Keratinocyte (primary cell): ENCODE results near the gene DECR2. TPM values are rescaled to one million over a fixed set of nuclear protein-coding genes. Genes with fewer than 3 reads are reported as not detected.

Source experiments
- DNase-seq: peaks from one replicate; pipeline ENCODE4 v3.0.0-alpha.2; 2011; ENCODE audit warnings: low read depth, missing footprints, low spot score
- FAIRE-seq: peaks from 2 replicates; lab custom pipeline; 2011; peaks lifted over from hg19 to GRCh38; lab: Jason Lieb, UNC
- H2AFZ ChIP-seq: 2 replicates; pipeline ENCODE4 v1.6.0; 2012; ENCODE audit warnings: low read length, control low read depth, inconsistent platforms; ENCODE audit not compliant: control insufficient read depth
- H3K27ac ChIP-seq: 2 replicates; pipeline ENCODE4 v1.5.1; 2011; ENCODE audit warnings: low read length; ENCODE audit not compliant: control insufficient read depth, insufficient read depth
- H3K27me3 ChIP-seq: 3 replicates; pipeline ENCODE4 v1.6.0; 2011; ENCODE audit warnings: low read length; ENCODE audit not compliant: control insufficient read depth, insufficient read depth; ENCODE audit errors: extremely low read depth
- H3K36me3 ChIP-seq, 2 experiments: 2 replicates in 1 of 2; 3 replicates in 1 of 2; pipeline ENCODE4 v1.5.1; 2011; ENCODE audit warnings: low read length in 2 of 2, mild to moderate bottlenecking in 1 of 2; ENCODE audit not compliant: control insufficient read depth in 2 of 2, insufficient read depth in 2 of 2; ENCODE audit errors: extremely low read depth in 1 of 2
- H3K4me1 ChIP-seq: 3 replicates; pipeline ENCODE4 v1.5.1; 2011; ENCODE audit warnings: low read length; ENCODE audit not compliant: control insufficient read depth, insufficient read depth; ENCODE audit errors: extremely low read depth
- H3K4me2 ChIP-seq: 3 replicates; pipeline ENCODE4 v1.6.0; 2011; ENCODE audit warnings: low read depth, low read length; ENCODE audit not compliant: control insufficient read depth, insufficient read depth; ENCODE audit errors: extremely low read depth
- H3K4me3 ChIP-seq, 3 experiments: fragments of 200-600 bp in 1 of 3; sonication (generic) in 1 of 3; 2 replicates in 2 of 3; 3 replicates in 1 of 3; pipeline ENCODE4 v1.5.1; 2011 to 2016; ENCODE audit warnings: low read length in 3 of 3, mild to moderate bottlenecking in 3 of 3, control low read depth in 2 of 3, inconsistent platforms in 1 of 3, low read depth in 1 of 3, mixed read lengths in 1 of 3, mixed run types in 1 of 3, moderate library complexity in 1 of 3; ENCODE audit not compliant: control insufficient read depth in 2 of 3, insufficient read depth in 2 of 3; ENCODE audit errors: extremely low read depth in 1 of 3
- H3K79me2 ChIP-seq: 2 replicates; pipeline ENCODE4 v1.6.0; 2012; ENCODE audit warnings: low read length; ENCODE audit not compliant: control insufficient read depth, insufficient read depth
- H3K9ac ChIP-seq: 3 replicates; pipeline ENCODE4 v1.6.0; 2011; ENCODE audit warnings: low read length; ENCODE audit not compliant: control insufficient read depth, insufficient read depth; ENCODE audit errors: extremely low read depth
- H3K9me1 ChIP-seq: 3 replicates; pipeline ENCODE4 v1.6.0; 2011; ENCODE audit warnings: low read length; ENCODE audit not compliant: control insufficient read depth, insufficient read depth; ENCODE audit errors: extremely low read depth
- H3K9me3 ChIP-seq: 2 replicates; pipeline ENCODE4 v1.5.1; 2012; ENCODE audit warnings: low read depth, low read length; ENCODE audit not compliant: control insufficient read depth
- H4K20me1 ChIP-seq: 3 replicates; pipeline ENCODE4 v1.6.0; 2011; ENCODE audit warnings: low read length; ENCODE audit not compliant: control insufficient read depth, insufficient read depth; ENCODE audit errors: extremely low read depth
- CTCF ChIP-seq, 3 experiments: IDR thresholded peaks in 1 of 3; conservative IDR thresholded peaks in 1 of 3; optimal IDR thresholded peaks in 1 of 3; 2 replicates in 2 of 3; 3 replicates in 1 of 3; pipeline versions ENCODE3 to v1.5.1; 2011; ENCODE audit warnings: low read length in 3 of 3, mild to moderate bottlenecking in 3 of 3, moderate library complexity in 2 of 3, control low read depth in 1 of 3, inconsistent platforms in 1 of 3; ENCODE audit not compliant: insufficient read depth in 2 of 3; ENCODE audit errors: extremely low read depth in 1 of 3
- EZH2 ChIP-seq: IDR thresholded peaks from one replicate; pipeline ENCODE4 v1.6.1; 2012; ENCODE audit warnings: inconsistent platforms, mild to moderate bottlenecking, low read length, moderate library complexity
- dilution Hi-C: fragments of 300-500 bp; cut with MboI; formaldehyde crosslinking; loops from one replicate; pipeline ENCODE4 v1.7.0; 2020; ENCODE audit warnings: low sequenced_read_pairs; ENCODE audit not compliant: extremely low pct_ligation_motif_present
- polyA plus RNA-seq, 5 experiments: library from polyadenylated mRNA; depleted of rRNA in 3 of 5; stranded (reverse) in 3 of 5; stranded (forward) in 1 of 5; unstranded in 1 of 5; fragments of >200 nt; gene quantifications; 1 replicate in 1 of 5; 2 replicates in 3 of 5; 3 replicates in 1 of 5; pipeline versions ENCODE4 v1.2.1 to v1.2.3, GENCODE V29; 2011 to 2012; ENCODE audit warnings: missing spikeins in 2 of 5, low read depth in 1 of 5, low replicate concordance in 1 of 5

DECR2 gene
- polyA plus RNA-seq, 1 donor (not counting 4 experiments of a cell fraction or from before 2014, with no cell fraction given): 14.2 TPM

GRCh38 chr16:378821-379182, 22.9 kb upstream of the DECR2 start:
- H3K36me3 ChIP-seq: peaks cover 0 to 14% of the 10 kb centered on the region in 2 experiments
- FAIRE-seq (no peak), DNase-seq (no peak)
- H4K20me1 ChIP-seq: no peaks in the 10 kb centered on the region
- H3K27me3 ChIP-seq: no peaks in the 10 kb centered on the region
- no peaks in the 10 kb centered on the region for H3K9me3 ChIP-seq
- H3K27ac ChIP-seq: no peak overlapping the region
- no peak overlapping the region for H2AFZ ChIP-seq
- peaks cover 9% of the 10 kb centered on the region for H3K79me2 ChIP-seq
- dilution Hi-C loops: no loop called here
- TF ChIP-seq CTCF (optimal IDR thresholded peaks at IDR 0.05 in 1 of 3, IDR thresholded peaks at IDR 0.05 in 1 of 3, conservative IDR thresholded peaks at IDR 0.05 in 1 of 3; ENCODE audit: extremely low read depth in 1 of 3, insufficient read depth in 2 of 3, low read length in 3 of 3) (no peak), EZH2 (no peak)
- H3K9me1 ChIP-seq: no peaks in the 10 kb centered on the region
- H3K4me2 ChIP-seq: no peak overlapping the region
- H3K9ac ChIP-seq: no peak overlapping the region
- no peak overlapping the region for H3K4me3 ChIP-seq
- H3K4me1 ChIP-seq: peaks cover 16% of the 10 kb centered on the region

GRCh38 chr16:379183-379960, 22.3 kb upstream of the DECR2 start:
- DNase-seq (no peak), FAIRE-seq (no peak)
- H3K9me1 ChIP-seq: no peaks in the 10 kb centered on the region
- H3K27me3 ChIP-seq: no peaks in the 10 kb centered on the region
- no peak overlapping the region for H3K4me2 ChIP-seq
- TF ChIP-seq CTCF (optimal IDR thresholded peaks at IDR 0.05 in 1 of 3, IDR thresholded peaks at IDR 0.05 in 1 of 3, conservative IDR thresholded peaks at IDR 0.05 in 1 of 3; ENCODE audit: extremely low read depth in 1 of 3, insufficient read depth in 2 of 3, low read length in 3 of 3) (no peak), EZH2 (no peak)
- H3K79me2 ChIP-seq: peaks cover 9% of the 10 kb centered on the region
- dilution Hi-C loops: no loop called here
- no peak overlapping the region for H3K4me3 ChIP-seq
- H3K36me3 ChIP-seq: peaks cover 0 to 14% of the 10 kb centered on the region in 2 experiments
- no peak overlapping the region for H3K9ac ChIP-seq
- H2AFZ ChIP-seq: no peak overlapping the region
- no peaks in the 10 kb centered on the region for H3K9me3 ChIP-seq
- no peak overlapping the region for H3K27ac ChIP-seq
- H3K4me1 ChIP-seq: peaks cover 16% of the 10 kb centered on the region
- no peaks in the 10 kb centered on the region for H4K20me1 ChIP-seq
